COLO829 (cell line): Measurements from ENCODE around the gene MLKL.
"Not testable (repeated sequence)": the region's sequence is repeated elsewhere in the genome, so short reads cannot be mapped to it uniquely, and the experiment has no call there.

ENCODE experiments used
- DNase-seq: peaks from one replicate; pipeline ENCODE4 v3.0.0; 2012; ENCODE audit warnings: low spot score

Gene MLKL

GRCh38 chr16:74732707-74733350 lies 32.2 kb upstream of the MLKL start:
- DNase-seq: no peak

- no peak for DNase-seq
These were observed 31.3 kb upstream of the MLKL start for GRCh38 chr16:74731853-74732477.

GRCh38 chr16:74729783-74730683 lies 29.4 kb upstream of the MLKL start:
- DNase-seq: no peak

DNA sequence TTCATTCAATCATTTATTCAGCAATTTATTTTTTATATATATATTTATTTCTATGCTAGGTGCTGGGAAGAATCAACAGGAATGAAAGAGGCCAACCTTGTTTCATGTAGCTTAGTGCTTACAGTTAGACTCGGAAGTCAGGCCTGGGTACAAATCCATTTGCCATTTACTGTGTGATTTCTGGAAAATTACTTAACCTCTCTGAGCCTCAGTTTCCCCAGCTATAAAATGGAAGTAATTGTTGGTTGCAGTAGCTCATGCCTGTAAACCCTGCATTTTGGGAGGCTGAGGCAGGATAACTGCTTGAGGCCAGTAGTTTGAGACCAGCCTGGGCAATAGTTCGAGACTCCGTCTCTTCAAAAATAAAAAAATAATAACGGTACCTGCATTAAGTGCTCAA lies 27.2 kb upstream of the MLKL start:
- no peak for DNase-seq

DNA sequence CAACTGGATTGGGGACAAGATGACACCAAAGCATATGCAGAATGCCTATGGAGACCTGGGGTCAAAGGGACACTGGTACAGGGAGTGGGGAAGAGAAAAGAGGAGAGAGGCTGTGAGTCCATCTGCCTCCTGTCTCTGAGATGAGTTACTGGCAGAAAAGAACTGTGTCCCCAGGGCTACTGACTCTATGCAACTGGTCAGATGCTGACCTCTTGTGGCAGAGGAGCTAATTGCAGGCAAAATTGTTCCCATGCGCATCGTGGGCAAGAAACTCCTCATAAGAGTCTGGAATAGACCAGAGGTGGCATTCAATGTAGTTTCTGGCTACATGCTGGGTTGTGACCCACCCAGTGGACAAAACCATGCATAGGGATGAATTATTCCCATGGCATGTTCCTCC lies 26.1 kb upstream of the MLKL start:
- DNase-seq: no peak

DNA sequence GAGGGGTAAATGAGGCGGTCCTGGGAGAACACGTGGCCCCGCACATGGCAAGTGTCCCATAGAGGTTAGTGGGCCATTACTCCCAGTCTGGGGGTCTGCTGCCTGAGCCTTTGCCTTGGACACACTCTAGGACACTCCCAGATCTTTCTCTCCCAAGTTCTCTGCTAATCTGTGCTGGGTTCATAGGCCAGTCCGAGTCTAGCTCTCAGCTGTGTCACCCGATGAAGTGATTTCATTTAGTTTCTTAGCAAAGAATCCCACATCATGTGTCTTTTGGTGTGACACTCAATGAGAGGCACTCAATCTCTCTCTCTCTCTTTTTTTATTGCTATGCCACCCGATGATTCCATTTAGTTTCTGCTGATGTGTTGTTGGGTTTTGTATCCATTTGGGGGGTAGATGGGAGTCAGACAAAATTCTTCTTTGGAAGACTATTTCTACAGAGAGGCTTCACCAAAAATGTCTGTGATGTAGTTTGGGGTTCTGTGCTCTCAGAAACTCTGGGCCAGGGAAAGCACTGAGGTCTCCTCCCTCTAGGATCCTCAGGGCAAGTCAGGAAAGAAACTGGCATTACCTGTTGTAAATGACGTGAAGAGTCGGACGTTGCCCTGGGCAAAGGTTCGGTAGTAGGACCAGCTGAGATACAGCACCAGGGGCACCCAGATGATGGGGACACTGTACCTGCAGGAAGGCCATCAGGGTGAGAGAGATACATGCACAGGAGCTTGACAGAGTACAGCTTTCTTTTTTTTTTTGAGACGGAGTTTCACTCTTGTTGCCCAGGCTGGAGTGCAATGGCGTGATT lies 25.2 kb upstream of the MLKL start:
- DNase-seq: no peak

DNA sequence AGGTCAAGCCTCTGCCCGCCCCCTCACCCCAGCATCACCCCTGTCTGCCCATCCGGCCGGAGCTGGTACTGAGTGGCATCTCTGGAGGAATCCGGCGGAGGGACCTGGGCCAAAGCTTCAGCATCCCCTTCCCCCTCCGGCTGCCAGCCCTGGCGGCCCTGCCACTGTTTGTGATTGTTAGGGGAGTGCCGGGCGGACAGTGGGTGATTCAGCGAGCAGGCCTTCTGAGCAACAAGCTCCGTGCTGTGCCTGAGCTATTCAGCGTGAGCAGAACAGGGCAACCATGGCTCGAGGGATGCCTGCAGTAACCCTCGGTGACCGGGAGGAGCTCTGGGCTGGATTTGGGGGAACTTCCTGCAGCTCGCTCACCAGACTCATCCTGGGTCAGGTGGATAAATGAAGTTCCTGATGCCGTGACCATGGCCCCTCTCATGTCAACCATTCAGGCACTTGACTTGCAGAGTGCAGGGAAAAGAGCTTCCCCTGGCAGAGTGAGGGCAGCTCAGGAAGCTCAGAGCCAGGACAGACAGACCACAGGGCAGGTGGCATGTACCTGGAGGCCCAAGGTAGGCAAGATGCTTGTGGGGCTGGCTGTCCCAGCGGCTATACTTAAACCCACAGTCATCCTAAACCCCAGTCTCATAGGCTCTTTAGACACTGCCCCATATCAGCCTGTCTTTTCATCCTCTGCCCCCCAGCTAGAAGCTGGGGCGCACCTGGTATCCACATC lies 24.3 kb upstream of the MLKL start:
- DNase-seq: peak; percentile 45

GRCh38 chr16:74723256-74723655 lies 22.6 kb upstream of the MLKL start:
- DNase-seq: no peak

GRCh38 chr16:74722156-74722555 lies 21.5 kb upstream of the MLKL start:
- DNase-seq: not testable (repeated sequence)

- no peak for DNase-seq
These were observed 21.1 kb upstream of the MLKL start for GRCh38 chr16:74721716-74722115.

DNA sequence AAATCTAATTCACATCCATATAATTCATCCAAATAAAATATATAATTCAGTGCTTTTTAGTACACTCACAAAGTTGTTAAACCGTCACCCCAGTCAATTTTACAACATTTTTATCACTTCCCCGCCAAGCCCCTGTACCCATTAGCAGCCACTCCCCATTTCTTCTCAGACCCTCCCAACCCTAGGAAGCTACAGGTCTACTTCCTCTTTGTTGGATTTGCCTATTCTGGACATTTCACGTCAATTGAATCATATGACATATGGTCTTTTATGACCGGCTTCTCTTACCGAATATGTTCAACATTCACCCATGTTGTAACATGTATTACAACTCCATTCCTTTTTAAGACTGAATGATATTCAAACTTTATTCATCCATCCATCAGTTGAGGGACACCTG lies 19.9 kb upstream of the MLKL start:
- DNase-seq: no peak

- DNase-seq: no peak
These were observed 18.3 kb upstream of the MLKL start for GRCh38 chr16:74718741-74719610.

GRCh38 chr16:74718140-74718539 lies 17.5 kb upstream of the MLKL start:
- DNase-seq: no peak

DNA sequence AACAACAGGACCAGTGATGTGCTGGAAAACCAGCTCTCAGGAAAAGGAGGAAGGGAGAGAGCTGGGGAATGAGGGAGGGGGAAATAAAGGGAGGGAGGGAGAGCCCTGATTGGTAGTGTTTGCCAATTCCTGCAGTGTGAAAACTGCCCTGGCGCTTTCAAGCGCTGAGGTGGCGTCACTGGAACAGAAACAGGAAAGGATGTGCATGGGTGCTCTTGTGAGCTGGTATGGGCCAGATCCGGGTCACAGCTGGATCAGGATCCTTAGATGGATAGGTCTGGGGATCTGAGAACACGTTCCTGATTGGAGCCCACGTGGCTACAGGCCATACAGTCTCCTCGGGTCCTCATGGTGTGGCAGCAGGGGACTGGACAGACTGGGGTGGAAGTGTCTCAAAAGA lies 16.7 kb upstream of the MLKL start:
- DNase-seq: no peak

GRCh38 chr16:74716355-74716754 lies 15.7 kb upstream of the MLKL start:
- no peak for DNase-seq

DNA sequence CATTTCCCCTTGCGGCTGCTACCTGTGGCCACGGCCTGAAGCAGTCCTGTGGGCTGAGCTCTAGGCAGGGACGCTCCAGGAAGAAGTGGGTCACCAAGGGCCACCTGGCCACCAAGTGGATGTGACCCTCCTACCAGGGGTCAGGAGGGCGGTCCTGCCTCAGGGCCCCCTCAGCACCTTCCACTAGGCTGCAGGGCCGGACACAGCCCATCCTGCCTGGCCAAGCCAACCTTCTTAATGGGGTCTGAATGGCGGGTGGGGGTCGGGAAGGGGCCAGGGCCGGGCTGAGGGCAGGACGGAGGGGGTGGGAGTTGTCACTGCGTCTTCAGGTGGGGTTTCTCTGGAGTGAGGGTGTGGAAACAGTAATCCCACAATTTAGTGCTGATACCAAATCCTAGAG lies 13.2 kb upstream of the MLKL start:
- no peak for DNase-seq

GRCh38 chr16:74713325-74713724 lies 12.7 kb upstream of the MLKL start:
- DNase-seq: no peak

DNA sequence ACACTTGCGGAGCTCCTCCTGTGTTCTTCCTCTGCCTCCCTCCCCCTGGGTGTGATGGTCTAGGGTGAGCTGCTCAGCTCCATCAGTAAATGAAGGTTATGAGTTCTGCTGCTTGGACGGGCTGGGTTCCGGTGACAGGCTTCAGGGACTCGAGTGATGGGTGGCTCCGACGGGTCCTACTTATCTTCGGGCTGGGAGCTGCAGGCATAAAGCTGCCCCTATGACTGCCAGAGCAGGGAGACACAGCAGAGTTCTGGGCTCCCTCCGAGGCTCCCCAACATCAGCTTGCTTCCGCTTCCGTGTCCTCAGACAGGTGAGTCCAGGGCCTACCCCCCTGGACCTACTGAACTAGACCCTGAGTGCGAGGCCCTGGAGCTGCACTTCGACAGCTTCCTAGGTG lies 11.3 kb upstream of the MLKL start:
- DNase-seq: no peak

- DNase-seq: no peak
These were observed 9.7 kb upstream of the MLKL start for GRCh38 chr16:74710401-74710800.

GRCh38 chr16:74709441-74709877 lies 8.8 kb upstream of the MLKL start:
- peak; percentile 68 for DNase-seq

DNA sequence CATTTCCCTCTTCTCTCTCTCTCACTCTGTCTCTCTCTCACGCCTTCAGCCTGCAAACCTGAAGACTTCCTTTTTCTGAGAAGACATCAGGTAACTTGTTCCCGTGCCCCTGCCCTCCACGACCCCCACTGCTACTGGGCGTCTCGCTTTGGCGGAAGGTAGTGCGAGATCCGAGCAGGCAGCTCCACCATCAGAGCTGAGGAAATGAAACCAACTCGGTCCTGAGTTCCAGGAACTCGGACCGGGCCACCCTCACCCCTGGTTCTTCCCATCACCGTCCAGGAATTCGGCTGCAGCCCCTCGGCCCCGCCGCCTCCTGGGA lies 585 bp downstream of the MLKL start:
- no peak for DNase-seq
